ENCODE measurements around the gene VMP1.

Gene VMP1

DNA sequence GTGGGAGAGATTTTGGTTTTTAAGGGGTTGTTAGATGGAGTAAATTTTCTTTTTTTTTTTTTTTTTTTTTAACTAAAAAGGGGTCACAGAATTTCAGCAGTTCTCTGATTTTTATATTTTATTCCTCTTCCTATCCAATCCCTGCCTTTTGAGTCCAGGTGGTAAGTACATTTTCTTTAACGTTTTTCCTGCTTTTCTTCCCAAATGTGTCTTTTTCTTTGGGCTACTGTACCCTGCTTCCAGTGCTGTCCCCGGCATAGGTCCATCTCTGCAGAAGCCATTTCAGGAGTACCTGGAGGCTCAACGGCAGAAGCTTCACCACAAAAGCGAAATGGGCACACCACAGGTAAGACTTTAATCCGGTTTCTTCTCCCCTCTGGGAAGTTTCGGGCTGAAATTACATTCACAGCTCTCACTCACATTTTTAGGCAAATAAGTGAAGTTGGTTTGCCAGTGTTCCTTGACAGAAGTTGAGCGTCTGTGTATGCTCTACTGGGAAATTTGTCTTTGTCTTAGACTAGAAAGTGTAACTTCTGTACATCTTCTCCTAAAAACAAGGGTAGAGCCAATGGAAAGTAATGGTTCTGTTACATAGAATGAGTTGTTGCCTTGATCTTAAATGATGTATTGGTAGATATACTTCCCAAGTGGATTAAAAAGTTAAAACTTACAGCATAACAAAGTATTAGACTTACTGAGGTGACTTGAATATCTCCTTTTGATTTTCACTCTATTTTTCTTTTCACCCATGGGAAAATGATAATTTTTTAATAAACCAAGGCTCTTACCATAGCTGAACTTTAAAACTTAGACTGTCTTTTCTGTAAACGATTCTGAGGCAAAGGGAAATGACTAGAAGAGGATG, 130.8 kb downstream of the VMP1 start (continued):
- TF ChIP-seq, protein P1, sequence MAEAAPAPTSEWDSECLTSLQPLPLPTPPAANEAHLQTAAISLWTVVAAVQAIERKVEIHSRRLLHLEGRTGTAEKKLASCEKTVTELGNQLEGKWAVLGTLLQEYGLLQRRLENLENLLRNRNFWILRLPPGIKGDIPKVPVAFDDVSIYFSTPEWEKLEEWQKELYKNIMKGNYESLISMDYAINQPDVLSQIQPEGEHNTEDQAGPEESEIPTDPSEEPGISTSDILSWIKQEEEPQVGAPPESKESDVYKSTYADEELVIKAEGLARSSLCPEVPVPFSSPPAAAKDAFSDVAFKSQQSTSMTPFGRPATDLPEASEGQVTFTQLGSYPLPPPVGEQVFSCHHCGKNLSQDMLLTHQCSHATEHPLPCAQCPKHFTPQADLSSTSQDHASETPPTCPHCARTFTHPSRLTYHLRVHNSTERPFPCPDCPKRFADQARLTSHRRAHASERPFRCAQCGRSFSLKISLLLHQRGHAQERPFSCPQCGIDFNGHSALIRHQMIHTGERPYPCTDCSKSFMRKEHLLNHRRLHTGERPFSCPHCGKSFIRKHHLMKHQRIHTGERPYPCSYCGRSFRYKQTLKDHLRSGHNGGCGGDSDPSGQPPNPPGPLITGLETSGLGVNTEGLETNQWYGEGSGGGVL (tag by site-specific recombination; IDR thresholded peaks at IDR 0.05): no peak
- TF ChIP-seq ZNF354C (tag by site-specific recombination; IDR thresholded peaks at IDR 0.05; ENCODE audit: borderline replicate concordance, low read depth) (no peak), ZNF10 (tag by site-specific recombination; IDR thresholded peaks at IDR 0.05) (no peak), ZFHX2 (tag by site-specific recombination; conservative IDR thresholded peaks at IDR 0.05) (no peak), ZNF48 (tag by site-specific recombination; IDR thresholded peaks at IDR 0.05) (no peak), ZNF324 (tag by site-specific recombination; IDR thresholded peaks at IDR 0.05) (no peak), ZNF138 (tag by site-specific recombination; IDR thresholded peaks at IDR 0.05; ENCODE audit: borderline replicate concordance) (no peak), ZNF132 (tag by site-specific recombination; IDR thresholded peaks at IDR 0.05; ENCODE audit: borderline replicate concordance) (no peak), ZNF24 (tag by site-specific recombination; IDR thresholded peaks at IDR 0.05) (0 out of 2 replicates have a peak, but pooled peaks have one; percentile 8), ZNF292 (tag by site-specific recombination; IDR thresholded peaks at IDR 0.05; ENCODE audit: borderline replicate concordance, low read depth) (peak; percentile 3; the same call in 1 of the 2 replicates), ZNF211 (tag by site-specific recombination; IDR thresholded peaks at IDR 0.05; ENCODE audit: low read depth) (no peak), ZNF404 (tag by site-specific recombination; IDR thresholded peaks at IDR 0.05) (no peak), ZSCAN16 (tag by site-specific recombination; IDR thresholded peaks at IDR 0.05) (no peak), ZNF266 (tag by site-specific recombination; IDR thresholded peaks at IDR 0.05; ENCODE audit: low read depth) (no peak)
- TF ChIP-seq, protein P2, sequence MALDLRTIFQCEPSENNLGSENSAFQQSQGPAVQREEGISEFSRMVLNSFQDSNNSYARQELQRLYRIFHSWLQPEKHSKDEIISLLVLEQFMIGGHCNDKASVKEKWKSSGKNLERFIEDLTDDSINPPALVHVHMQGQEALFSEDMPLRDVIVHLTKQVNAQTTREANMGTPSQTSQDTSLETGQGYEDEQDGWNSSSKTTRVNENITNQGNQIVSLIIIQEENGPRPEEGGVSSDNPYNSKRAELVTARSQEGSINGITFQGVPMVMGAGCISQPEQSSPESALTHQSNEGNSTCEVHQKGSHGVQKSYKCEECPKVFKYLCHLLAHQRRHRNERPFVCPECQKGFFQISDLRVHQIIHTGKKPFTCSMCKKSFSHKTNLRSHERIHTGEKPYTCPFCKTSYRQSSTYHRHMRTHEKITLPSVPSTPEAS (tag by site-specific recombination; IDR thresholded peaks at IDR 0.05): no peak
- TF ChIP-seq, protein P3, sequence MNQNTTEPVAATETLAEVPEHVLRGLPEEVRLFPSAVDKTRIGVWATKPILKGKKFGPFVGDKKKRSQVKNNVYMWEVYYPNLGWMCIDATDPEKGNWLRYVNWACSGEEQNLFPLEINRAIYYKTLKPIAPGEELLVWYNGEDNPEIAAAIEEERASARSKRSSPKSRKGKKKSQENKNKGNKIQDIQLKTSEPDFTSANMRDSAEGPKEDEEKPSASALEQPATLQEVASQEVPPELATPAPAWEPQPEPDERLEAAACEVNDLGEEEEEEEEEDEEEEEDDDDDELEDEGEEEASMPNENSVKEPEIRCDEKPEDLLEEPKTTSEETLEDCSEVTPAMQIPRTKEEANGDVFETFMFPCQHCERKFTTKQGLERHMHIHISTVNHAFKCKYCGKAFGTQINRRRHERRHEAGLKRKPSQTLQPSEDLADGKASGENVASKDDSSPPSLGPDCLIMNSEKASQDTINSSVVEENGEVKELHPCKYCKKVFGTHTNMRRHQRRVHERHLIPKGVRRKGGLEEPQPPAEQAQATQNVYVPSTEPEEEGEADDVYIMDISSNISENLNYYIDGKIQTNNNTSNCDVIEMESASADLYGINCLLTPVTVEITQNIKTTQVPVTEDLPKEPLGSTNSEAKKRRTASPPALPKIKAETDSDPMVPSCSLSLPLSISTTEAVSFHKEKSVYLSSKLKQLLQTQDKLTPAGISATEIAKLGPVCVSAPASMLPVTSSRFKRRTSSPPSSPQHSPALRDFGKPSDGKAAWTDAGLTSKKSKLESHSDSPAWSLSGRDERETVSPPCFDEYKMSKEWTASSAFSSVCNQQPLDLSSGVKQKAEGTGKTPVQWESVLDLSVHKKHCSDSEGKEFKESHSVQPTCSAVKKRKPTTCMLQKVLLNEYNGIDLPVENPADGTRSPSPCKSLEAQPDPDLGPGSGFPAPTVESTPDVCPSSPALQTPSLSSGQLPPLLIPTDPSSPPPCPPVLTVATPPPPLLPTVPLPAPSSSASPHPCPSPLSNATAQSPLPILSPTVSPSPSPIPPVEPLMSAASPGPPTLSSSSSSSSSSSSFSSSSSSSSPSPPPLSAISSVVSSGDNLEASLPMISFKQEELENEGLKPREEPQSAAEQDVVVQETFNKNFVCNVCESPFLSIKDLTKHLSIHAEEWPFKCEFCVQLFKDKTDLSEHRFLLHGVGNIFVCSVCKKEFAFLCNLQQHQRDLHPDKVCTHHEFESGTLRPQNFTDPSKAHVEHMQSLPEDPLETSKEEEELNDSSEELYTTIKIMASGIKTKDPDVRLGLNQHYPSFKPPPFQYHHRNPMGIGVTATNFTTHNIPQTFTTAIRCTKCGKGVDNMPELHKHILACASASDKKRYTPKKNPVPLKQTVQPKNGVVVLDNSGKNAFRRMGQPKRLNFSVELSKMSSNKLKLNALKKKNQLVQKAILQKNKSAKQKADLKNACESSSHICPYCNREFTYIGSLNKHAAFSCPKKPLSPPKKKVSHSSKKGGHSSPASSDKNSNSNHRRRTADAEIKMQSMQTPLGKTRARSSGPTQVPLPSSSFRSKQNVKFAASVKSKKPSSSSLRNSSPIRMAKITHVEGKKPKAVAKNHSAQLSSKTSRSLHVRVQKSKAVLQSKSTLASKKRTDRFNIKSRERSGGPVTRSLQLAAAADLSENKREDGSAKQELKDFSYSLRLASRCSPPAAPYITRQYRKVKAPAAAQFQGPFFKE (tag by site-specific recombination; IDR thresholded peaks at IDR 0.05; ENCODE audit: borderline replicate concordance): no peak
- TF ChIP-seq, protein P4, sequence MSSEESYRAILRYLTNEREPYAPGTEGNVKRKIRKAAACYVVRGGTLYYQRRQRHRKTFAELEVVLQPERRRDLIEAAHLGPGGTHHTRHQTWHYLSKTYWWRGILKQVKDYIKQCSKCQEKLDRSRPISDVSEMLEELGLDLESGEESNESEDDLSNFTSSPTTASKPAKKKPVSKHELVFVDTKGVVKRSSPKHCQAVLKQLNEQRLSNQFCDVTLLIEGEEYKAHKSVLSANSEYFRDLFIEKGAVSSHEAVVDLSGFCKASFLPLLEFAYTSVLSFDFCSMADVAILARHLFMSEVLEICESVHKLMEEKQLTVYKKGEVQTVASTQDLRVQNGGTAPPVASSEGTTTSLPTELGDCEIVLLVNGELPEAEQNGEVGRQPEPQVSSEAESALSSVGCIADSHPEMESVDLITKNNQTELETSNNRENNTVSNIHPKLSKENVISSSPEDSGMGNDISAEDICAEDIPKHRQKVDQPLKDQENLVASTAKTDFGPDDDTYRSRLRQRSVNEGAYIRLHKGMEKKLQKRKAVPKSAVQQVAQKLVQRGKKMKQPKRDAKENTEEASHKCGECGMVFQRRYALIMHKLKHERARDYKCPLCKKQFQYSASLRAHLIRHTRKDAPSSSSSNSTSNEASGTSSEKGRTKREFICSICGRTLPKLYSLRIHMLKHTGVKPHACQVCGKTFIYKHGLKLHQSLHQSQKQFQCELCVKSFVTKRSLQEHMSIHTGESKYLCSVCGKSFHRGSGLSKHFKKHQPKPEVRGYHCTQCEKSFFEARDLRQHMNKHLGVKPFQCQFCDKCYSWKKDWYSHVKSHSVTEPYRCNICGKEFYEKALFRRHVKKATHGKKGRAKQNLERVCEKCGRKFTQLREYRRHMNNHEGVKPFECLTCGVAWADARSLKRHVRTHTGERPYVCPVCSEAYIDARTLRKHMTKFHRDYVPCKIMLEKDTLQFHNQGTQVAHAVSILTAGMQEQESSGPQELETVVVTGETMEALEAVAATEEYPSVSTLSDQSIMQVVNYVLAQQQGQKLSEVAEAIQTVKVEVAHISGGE (tag by site-specific recombination; conservative IDR thresholded peaks at IDR 0.05; ENCODE audit: low read depth): no peak
- TF ChIP-seq, protein P5, sequence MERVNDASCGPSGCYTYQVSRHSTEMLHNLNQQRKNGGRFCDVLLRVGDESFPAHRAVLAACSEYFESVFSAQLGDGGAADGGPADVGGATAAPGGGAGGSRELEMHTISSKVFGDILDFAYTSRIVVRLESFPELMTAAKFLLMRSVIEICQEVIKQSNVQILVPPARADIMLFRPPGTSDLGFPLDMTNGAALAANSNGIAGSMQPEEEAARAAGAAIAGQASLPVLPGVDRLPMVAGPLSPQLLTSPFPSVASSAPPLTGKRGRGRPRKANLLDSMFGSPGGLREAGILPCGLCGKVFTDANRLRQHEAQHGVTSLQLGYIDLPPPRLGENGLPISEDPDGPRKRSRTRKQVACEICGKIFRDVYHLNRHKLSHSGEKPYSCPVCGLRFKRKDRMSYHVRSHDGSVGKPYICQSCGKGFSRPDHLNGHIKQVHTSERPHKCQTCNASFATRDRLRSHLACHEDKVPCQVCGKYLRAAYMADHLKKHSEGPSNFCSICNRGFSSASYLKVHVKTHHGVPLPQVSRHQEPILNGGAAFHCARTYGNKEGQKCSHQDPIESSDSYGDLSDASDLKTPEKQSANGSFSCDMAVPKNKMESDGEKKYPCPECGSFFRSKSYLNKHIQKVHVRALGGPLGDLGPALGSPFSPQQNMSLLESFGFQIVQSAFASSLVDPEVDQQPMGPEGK (tag by site-specific recombination; IDR thresholded peaks at IDR 0.05): no peak
- TF ChIP-seq, protein P6, sequence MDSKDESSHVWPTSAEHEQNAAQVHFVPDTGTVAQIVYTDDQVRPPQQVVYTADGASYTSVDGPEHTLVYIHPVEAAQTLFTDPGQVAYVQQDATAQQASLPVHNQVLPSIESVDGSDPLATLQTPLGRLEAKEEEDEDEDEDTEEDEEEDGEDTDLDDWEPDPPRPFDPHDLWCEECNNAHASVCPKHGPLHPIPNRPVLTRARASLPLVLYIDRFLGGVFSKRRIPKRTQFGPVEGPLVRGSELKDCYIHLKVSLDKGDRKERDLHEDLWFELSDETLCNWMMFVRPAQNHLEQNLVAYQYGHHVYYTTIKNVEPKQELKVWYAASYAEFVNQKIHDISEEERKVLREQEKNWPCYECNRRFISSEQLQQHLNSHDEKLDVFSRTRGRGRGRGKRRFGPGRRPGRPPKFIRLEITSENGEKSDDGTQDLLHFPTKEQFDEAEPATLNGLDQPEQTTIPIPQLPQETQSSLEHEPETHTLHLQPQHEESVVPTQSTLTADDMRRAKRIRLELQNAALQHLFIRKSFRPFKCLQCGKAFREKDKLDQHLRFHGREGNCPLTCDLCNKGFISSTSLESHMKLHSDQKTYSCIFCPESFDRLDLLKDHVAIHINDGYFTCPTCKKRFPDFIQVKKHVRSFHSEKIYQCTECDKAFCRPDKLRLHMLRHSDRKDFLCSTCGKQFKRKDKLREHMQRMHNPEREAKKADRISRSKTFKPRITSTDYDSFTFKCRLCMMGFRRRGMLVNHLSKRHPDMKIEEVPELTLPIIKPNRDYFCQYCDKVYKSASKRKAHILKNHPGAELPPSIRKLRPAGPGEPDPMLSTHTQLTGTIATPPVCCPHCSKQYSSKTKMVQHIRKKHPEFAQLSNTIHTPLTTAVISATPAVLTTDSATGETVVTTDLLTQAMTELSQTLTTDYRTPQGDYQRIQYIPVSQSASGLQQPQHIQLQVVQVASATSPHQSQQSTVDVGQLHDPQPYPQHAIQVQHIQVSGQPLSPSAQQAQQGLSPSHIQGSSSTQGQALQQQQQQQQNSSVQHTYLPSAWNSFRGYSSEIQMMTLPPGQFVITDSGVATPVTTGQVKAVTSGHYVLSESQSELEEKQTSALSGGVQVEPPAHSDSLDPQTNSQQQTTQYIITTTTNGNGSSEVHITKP (tag by site-specific recombination; IDR thresholded peaks at IDR 0.05): peak; percentile 58
